GM18909 (cell line): ENCODE data around the gene PEPD.
"Not testable (repeated sequence)": the region's sequence is repeated elsewhere in the genome, so short reads cannot be mapped to it uniquely, and the experiment has no call there.

Experiments used
- ATAC-seq: cut with Tn5 transposase; IDR thresholded peaks from one replicate; pipeline ENCODE4 v1.9.1; 2021; ENCODE audit warnings: mild to moderate bottlenecking; ENCODE audit not compliant: unreplicated experiment, poor library complexity

The PEPD gene

DNA sequence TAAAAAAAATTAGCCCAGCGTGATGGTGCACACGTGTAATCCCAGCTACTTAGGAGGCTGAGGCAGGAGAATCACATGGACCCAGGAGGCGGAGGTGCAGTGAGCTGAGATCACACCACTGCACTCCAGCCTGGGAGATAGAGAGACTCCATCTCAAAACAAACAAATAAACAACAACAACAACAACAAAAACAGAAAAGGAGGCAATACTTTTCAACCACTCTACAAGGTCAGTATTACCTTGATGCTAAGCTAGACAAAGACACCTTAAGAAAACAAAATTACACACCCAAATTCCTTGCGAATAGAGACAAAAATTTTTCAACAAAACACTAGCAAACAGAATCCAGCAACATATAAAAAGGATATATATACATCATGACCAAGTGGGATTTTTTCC is 39.7 kb downstream of the PEPD start:
- ATAC-seq = no peak

DNA sequence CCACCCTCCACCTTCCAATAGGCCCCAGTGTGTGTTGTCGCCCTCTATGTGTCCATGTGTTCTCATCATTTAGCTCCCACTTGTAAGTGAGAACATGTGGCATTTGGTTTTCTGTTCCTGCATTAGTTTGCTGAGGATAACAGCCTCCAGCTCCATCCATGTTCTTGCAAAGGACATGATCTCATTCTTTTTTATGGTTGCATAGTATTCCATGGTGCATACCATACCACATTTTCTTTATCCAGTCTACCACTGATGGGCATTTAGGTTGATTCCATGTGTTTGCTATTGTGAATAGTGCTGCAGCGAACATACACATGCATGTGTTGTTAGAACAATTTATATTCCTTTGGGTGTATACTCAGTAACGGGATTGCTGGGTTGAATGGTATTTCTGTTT is 42.0 kb downstream of the PEPD start:
- not testable (repeated sequence) for ATAC-seq

DNA sequence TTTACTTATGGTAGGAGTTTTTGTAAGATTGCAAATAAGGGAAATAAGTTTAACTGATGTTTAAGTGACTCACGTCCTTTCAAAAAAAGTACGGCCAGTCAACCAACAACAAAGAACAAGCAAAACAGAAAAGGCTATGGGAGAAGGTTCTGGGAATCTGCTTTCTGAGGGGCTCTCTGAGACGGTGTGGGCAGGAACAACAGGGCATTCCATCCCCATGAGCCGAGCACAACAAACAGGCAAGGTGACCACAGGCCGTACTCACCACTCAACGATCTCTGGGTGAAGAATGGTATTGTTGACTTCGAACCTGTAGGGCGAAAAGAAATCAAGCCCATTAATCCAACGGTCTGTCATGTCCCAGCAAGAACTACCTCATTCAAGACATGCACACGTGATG is 43.8 kb downstream of the PEPD start:
- no peak for ATAC-seq

DNA sequence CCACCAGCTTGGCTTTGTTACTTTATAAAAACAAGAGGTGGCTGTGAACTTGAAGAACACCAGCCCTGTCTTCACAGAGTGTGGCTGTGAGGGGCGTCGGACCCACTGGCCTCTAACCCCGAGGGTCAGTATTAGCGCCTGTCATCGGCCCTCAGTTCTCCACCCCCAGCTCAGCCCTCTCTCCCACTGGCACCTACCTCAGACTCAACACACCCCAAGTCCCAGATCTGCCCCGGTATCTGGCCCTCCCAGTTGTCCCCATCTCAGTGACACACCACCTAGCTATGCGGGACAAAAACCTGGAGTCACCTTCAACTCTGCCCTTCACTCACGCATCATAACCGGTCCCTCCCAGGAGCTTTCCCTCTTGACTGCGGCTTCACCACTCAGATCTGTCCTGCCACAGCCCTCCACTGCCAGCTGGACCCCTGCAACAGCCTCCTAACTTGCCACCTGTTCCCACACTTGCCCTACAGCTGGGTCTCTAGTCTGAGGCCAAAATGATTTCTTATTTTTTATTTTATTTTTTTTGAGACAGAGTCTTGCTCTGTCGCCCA is 45.4 kb downstream of the PEPD start:
- ATAC-seq = no peak

DNA sequence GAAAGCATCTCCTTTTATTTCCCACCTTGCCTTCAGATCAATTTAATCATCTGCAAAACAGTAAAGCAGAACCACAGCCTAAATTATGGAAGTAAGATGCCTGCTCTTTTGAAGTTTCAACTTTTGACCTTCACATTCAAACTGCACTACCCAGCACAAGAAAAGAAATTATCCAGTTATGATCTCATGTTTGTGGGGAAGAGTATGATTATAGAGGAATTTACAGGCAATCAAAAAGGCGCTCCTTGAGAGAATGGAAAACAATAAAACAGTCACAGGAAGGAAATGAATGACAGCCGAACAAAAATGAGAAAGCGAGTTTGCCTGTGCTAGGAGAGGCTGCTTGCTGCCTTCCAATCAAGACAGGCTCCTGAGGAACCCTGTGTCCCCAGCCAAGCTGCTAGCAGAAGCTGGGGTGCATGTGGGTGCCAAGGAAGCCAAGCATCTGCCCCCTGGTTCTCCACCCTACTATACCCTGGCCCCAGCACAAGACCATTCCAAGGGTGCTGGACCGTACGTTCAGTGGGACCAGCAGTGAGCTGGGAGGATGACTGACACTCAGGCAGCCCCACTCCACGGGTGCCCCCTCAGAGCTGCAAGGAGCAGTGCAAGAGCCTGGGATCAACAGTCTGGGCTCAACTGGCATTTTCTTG is 47.8 kb downstream of the PEPD start:
- ATAC-seq = no peak

DNA sequence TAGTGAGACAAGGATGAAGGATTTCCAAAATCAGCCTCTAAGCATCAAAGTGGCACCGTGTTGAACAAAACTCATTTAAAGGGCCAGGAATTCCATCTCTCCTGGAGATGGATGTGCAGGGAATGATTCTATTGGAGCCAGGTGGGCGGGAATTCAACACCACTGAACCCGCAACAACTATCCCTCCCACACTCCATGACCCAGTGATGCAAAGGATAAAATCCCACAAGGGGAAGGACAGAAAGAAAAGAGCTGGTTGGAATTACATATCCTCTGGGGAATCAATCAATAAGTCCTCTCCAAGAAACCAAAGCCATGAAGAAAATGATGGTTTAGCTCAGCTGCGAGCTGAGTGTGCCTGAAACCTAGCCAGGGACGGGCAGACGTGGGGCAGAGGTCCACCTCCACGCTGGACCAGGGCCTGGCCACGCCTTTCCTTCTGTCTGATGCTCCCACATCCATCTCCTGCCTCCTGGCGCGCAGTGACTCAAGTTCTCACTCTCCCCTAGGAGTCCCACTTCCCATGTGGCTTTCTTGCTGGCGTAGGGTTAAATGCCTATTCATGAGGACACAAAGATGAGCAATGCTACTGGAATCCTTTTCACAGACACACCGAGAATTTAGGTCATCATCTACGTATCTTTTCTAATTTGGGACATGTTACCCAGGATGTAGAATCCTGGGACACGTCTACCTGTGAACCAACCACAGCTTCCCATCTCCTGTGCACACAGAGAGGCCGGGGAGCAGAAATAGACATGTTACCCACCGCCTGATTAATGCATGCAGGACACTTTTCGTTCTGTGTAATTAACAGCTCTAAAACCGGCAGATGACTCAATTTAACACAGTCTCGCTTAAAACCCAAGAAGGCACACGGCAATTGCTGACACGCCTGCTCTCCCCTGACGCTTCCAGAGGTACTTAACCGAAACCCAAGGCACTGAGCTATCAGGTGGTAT is 48.6 kb downstream of the PEPD start:
- no peak for ATAC-seq

DNA sequence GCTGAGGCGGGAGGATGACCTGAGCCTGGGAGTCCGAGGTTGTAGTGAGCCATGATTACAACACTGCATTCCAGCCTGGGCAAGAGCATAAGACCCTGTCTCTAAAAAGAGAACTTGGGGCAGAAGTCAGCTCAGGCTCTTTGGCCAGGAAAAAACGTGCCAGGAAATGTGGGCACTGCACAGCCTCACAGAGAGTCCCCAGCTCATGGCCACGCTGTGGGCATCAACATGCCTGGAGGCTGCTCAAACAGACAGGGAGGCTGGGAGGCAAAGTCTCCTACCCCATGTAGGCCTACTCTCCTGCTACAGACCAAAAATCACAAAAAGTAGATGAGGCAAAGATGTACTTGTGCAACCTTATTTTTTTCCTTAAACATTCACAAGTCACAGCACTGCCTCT is 49.4 kb downstream of the PEPD start:
- no peak for ATAC-seq

DNA sequence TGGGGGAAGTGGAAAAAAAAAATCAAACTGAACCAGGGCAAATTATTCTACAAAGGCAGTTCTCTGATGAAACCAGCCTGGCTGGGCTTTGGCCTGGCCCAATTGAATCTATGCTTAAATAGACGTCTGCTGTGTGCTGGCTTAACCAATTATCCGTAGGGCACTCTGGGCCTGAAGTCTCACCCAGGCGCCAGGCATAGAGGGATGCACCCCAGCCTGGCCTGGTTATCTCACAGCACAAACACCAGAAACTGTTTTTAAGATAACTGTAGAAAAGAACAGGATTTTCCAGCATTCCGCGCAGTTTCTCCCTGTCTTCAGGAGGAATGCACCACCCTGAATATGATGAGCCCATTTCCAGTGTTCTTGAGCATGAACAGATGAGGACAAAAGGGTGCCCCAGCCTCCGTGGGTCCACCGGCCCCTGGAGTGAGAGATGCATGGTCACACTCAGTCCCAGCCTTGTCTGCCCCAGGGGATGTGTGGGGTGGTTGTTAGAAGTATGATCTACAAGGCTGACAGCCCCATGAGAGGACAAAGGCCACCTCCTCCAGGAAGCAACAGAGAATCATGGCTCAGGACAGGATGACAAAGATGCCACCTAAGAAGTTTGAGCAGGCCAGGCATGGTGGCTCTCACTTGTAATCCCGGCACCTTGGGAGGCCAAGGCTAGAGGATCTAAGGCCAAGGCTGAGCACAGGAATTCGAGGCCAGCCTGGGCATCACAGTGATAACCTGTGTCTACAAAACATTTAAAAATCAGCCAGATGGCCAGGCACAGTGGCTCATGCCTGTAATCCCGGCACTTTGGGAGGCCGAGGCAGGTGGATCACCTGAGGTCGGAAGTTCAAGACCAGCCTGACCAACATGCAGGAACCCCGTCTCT is 50.2 kb downstream of the PEPD start:
- ATAC-seq = no peak

DNA sequence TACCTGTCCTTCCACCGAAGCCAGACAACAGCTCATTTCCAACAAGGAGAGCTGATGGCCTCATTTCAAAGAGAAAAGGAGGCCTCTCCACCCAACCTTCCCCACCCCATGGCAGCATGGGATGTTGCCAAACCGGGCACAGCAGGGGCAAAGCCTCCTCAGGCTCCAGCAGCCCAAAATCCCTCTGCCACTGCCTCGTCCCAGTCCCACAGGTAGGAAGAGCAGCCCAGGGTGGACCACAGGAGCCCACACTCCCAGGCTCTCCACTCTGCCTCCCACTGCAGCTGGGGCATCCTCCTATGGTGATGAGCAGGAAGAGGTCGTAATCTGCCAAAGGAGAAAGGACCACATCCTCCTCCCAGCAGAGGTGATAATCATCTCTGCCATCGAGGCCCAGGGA is 50.9 kb downstream of the PEPD start:
- ATAC-seq = no peak

DNA sequence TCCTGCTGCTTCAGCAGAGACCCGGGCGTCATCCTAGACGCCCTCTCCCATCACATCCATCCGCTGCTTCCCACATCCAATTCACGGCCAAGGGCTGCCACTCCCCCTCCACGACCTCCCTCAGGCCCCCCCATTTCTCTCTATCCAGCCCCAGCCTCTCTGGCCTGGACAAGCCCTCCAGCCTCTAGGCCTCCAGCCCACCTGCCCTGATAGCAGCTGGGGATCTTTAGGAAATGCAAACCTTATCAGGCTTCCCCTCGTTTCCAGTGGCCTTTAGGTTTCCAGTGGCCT is 51.6 kb downstream of the PEPD start:
- no peak for ATAC-seq

DNA sequence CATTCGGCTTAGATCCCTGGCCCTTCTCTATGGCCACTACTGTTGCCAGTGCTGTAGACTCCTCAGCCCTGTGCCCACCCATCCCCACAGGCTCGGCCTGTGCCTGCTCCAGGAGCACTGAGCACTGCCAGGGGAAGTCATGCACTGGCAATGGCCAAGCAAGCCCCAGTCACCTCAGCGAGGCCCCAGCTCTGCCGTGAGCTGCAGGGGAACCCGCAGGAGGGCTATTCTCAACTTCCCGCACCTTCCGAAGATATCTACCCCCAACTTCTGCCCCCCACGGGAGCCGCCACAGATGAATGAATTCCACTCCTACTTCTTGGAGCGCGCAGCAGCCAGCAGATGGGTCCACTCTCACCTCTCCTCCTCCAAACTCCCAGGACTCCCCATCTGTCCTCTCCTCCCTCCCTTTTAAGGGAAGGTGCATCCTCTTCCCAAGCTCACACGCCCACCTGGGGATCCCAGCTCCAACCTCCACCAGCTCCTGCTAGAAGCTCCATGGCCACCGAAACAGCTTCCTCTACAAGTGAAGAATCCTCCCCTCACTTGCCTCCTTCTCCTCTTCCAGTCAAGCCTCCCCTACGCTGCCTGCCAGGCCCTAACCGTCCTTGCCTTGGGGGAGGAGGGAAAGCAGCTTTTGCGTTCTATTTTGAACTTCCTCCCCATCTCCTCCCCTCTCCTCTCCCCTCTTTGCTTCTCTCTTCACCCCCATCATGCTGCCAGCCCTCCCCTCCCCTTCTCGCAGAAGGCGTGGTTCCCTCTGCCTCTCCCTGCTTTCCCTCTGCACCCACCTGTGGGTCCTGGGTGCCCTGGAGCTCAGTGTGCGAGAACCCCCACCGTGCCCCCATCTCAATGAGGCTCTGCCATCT is 52.2 kb downstream of the PEPD start:
- no peak for ATAC-seq

DNA sequence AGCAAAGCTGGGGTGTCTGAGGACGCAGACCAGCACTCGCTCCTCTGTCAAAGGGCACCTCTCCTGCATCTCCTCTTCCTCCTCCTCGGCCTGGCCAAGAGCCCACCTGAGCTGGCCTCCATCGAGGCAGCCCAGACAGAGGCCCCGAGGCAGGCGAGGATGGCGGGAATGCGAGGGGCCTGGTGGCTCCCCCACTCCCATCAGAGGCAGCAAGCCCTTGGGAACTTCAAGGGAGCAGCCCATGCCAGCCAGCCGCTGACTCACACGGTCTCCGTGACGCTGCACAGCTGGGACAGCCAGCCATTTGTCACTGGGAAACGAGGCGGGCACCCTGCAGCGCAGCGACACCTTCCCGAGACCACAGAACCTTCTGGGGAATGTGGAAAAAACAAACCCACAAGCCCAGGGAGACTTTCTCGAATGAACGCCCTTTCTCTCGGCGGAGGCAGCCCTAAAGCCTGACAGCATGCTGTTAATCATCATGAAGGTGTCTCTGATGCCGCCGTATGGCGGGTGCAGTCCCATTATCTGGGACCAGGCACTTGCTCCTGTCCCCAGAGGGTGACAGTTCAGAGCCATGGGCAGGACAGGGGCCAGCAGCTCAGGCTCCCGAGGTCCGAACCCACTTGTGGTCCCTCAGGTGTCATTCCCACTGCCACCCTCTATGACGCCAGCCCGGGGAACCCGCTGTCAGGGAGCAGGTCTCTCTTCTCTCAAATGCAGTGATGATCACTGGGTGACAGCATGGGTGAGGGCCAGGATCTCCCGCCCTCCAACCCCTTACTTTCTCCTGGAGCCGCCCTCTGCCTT is 53.0 kb downstream of the PEPD start:
- ATAC-seq = no peak

DNA sequence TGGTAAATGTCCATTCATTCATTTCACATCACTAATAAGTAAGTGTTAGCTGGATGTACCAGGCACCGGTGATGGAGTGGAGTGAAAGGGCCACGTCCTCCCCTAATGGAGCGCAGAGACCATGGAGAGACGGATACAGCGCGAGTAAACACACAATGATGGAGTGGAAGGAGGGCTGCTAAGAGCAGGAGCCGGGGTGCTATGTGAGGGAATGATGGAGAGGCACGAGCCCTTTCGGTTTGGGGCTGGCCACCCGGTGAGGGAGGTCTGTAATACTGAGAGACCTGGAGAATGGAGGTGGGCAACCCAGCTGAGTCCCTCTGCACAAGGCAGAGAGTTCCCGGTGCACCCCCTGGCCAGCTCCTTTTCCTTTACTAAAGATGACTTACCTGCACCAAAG is 53.7 kb downstream of the PEPD start:
- no peak for ATAC-seq

DNA sequence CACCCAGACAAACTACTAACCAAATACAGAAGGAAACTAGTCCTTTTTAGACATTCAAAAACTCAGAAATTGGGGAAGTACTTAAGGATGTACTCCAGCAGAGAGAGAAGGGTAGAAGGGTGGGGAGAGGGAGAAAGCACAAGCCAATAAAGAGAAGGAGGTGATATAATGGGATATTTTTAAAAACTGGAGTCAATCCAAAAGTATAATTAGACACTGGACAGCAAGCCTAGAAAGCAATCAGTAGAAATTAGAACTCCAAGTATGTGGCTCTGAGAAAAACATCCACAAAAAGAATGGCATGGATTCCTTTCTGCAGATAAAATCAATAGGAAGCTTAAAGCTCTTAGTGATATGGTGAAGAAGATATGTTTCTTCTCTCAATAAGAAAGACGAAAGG is 55.8 kb downstream of the PEPD start:
- ATAC-seq = no peak

DNA sequence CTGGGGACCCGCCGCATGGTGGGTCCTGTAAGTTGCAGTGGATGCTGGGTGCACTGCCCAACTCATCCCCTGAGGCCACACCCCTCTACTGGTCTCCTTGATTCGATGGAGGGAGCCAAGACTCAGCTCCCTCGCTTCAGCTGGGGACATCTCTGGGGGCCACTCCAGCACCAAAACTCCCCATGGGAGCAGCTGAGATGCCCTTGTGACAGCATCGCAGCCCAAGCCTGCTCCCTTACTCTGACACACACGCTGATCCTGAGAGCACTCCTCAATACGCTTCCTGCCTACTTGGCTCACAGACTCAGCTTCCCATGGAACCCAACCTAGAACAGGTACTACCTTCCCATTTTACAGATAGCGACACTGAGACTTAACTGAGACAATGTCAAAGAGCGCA is 56.2 kb downstream of the PEPD start:
- no peak for ATAC-seq

DNA sequence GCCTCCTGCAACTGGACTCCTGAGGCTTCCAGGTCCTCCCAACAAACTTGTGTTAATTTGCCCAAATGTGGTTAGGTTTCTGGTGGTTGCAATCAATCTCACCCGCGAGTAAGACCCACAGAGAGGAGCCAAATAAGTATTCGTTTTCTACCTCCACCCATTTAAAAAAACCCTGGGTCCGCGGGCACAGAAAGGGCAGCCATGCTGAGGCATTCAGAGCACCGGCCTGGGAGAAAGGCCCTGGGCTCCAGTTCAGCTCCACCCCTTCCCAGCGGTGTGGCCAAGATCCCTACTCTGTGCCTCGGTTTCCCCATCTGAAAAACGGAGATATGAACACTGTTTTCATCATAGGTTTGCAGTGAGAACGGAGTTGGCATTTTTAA is 56.9 kb downstream of the PEPD start:
- no peak for ATAC-seq

DNA sequence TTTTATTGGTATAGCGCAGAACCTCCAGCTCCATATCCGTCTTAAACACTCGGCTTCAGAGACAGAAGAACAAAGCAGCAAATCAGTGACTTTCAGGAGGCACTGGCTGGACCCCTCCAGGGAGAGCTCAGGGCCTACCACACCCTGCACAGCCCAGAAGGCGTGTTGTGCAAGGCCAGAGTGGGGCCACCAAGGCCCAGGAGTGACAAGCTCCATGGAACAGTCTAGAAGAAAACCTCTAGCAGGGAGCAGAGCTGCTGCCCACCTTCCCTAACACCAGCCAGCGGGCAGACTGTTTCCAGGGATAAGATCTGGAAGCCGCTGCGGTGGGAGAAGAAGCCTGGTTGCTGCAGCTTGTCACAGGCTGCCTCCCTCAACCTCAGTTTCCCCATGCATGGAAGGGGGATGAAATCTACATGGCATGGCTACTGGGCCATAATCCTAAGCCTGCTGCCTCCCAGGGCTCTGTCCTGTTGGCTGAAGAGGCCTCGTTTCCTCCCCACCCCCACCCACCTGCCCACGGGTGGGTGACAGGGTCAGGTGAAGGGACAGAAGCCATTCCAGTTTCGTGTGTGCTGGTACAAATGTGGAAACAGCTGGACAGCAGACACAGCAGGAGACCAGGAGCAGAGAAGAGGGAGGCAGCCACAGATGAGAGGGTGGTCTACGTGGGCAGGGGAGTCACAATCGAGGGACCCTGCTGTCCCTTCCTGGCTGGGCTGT is 57.4 kb downstream of the PEPD start:
- no peak for ATAC-seq

DNA sequence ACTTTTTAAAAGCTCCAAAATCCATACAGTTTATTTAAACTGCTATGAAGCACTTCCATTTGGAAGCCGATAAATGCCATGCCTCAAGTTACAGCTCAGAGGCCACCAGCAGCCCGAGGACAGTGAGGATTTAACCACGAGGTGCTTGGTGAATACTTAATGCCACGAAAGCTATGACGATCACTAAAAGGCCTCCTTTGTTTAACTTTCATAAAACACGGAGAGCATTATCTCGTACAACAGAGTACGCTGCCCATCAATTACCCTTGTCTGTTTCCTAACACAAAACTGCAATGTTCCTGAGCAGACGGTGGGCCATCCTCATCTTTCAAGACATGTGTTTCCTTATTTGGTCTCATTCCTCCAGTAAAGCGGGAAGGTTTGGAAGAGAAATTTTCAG is 58.4 kb downstream of the PEPD start:
- no peak for ATAC-seq
